Measurements from ENCODE around the gene DTNBP1. TPM values are rescaled to one million over a fixed set of nuclear protein-coding genes. Genes with fewer than 3 reads are reported as not detected.

DTNBP1 gene
- total and polyA plus RNA-seq, 2 of the 8 experiments (the other 6 are each of a cell fraction or from before 2014, with no cell fraction given), result 13.5 to 22.1 TPM

- FAIRE-seq (no peak), DNase-seq (ENCODE audit: low read depth in 1 of 2, low spot score in 2 of 2) (no peak)
- Histone ChIP-seq H3K56ac (replicated peaks; ENCODE audit: insufficient read length, low read depth, low read length) (no peak overlapping the region), H2BK15ac (ENCODE audit: low read length) (no peak overlapping the region), H3K4me2 (ENCODE audit: insufficient read depth in 1 of 2, low read depth in 2 of 2, low read length in 2 of 2) (no peak overlapping the region), H3K14ac (ENCODE audit: insufficient read length) (no peak overlapping the region), H4K91ac (replicated peaks; ENCODE audit: insufficient read length, low read length) (no peak overlapping the region), H3K79me1 (ENCODE audit: low read depth, low read length) (no peaks in the 10 kb centered on the region), H3K9ac (replicated peaks in 1 of 4; ENCODE audit: extremely low read depth in 1 of 4, low read depth in 3 of 4, low read length in 3 of 4) (no peak overlapping the region), H2BK20ac (ENCODE audit: low read length) (no peak overlapping the region), H3K27ac (ENCODE audit: low read depth, low read length) (no peak overlapping the region), H3K79me2 (ENCODE audit: control insufficient read depth in 1 of 2, insufficient read depth in 2 of 2, low read length in 2 of 2) (0 out of 4 replicates have a peak, but pooled peaks cover 0 to 5% of the 10 kb centered on the region in 2 experiments), H2AK5ac (ENCODE audit: low read depth, low read length) (no peak overlapping the region), H3K4ac (replicated peaks; ENCODE audit: insufficient read length, low read depth, low read length) (no peak overlapping the region), H2BK12ac (ENCODE audit: low read depth, low read length) (no peak overlapping the region), H3K18ac (ENCODE audit: extremely low read depth, low read length) (no peak overlapping the region), H2BK120ac (replicated peaks; ENCODE audit: low read depth, low read length) (no peak overlapping the region), H3K4me3 (ENCODE audit: extremely low read depth in 1 of 4, insufficient read depth in 2 of 4, low read depth in 3 of 4, low read length in 4 of 4) (no peak overlapping the region), H4K8ac (ENCODE audit: extremely low read depth, insufficient read depth, low read length) (no peak overlapping the region), H3K27me3 (replicated peaks in 1 of 4; ENCODE audit: control insufficient read depth in 3 of 4, extremely low read depth in 1 of 4, insufficient read depth in 3 of 4, low read length in 3 of 4) (peaks cover 6 to 13% (median 11%) of the 10 kb centered on the region in 4 experiments), H3K9me3 (ENCODE audit: insufficient read depth in 2 of 2, low read depth in 1 of 2, low read length in 1 of 2) (no peaks in the 10 kb centered on the region), H2AFZ (ENCODE audit: low read length) (no peak overlapping the region), H3K36me3 (ENCODE audit: control insufficient read depth in 2 of 4, insufficient read depth in 4 of 4, low read length in 3 of 4) (no peaks in the 10 kb centered on the region), H3K23me2 (ENCODE audit: low read depth, low read length) (peaks cover 8% of the 10 kb centered on the region; the same call in 1 of the 2 replicates), H4K5ac (ENCODE audit: insufficient read length, low read depth, low read length) (no peak overlapping the region), H3K4me1 (replicated peaks in 1 of 4; ENCODE audit: control insufficient read depth in 3 of 4, insufficient read depth in 4 of 4, low read length in 3 of 4) (peaks cover 0 to 3% (median 3%) of the 10 kb centered on the region in 4 experiments; a peak in 3 of 7 replicates), H3K23ac (ENCODE audit: insufficient read length) (no peak overlapping the region), H4K20me1 (replicated peaks in 1 of 2; ENCODE audit: control insufficient read depth in 1 of 2, insufficient read depth in 2 of 2, low read length in 2 of 2) (peaks cover 0 to 2% of the 10 kb centered on the region in 2 experiments), H2BK5ac (ENCODE audit: low read depth, low read length) (no peak overlapping the region)
- CTCF ChIA-PET (ENCODE audit: partially characterized antibody), result interaction anchor here (1.1 to 1.5 kb wide), 2 partner anchors 22 to 518 kb away, joined by 4 to 5 read pairs; no protein-coding TSS in a partner anchor
- no peak for TF ChIP-seq FOSL1 (IDR thresholded peaks at IDR 0.05; ENCODE audit: insufficient read depth, low read depth, low read length)
- TF ChIP-seq CTCF (IDR thresholded peaks at IDR 0.05; ENCODE audit: control extremely low read depth in 1 of 3, insufficient read depth in 1 of 3, low read depth in 1 of 3, low read length in 3 of 3), result no peak
- no peak for TF ChIP-seq SP2 (IDR thresholded peaks at IDR 0.05; ENCODE audit: low read length)
- no peak for TF ChIP-seq EP300 (IDR thresholded peaks at IDR 0.05; ENCODE audit: borderline replicate concordance in 1 of 2, low read depth in 2 of 2, low read length in 2 of 2)
- TF ChIP-seq CHD1 (IDR thresholded peaks at IDR 0.05; ENCODE audit: low read depth, low read length), result no peak
- no peak for TF ChIP-seq EZH2 (IDR thresholded peaks at IDR 0.05; ENCODE audit: low read depth, low read length, severe bottlenecking)
- no peak for TF ChIP-seq POLR2AphosphoS5 (IDR thresholded peaks at IDR 0.05; ENCODE audit: low read depth, low read length)
- POLR2A ChIA-PET (ENCODE audit: partially characterized antibody), result no interaction called here
Observed at GRCh38 chr6:15665237-15665636, 2.4 kb upstream of the DTNBP1 start.
